ENCODE results near the gene HSD17B3. TPM values are rescaled to one million over a fixed set of nuclear protein-coding genes. Genes with fewer than 3 reads are reported as not detected.

Gene HSD17B3
- 1 to 10 TPM in 1 of 4 donors, not detected in 3; 3.2 TPM for total RNA-seq

GRCh38 chr9:96302021-96302420, at the start of gene HSD17B3:
HSD17B3 (minus strand) TSS chr9:96302176; CDS start chr9:96302104, 72 bp downstream.
- DNase-seq, result no peak
- Histone ChIP-seq H3K27ac (no peak within 1 kb of the TSS), H3K27me3 (no peaks in the 10 kb centered on the region), H3K9me3 (no peaks in the 10 kb centered on the region), H3K4me3 (no peak within 1 kb of the TSS), H3K4me1 (no peaks in the 10 kb centered on the region), H3K36me3 (no peaks in the 10 kb centered on the region)
- TF ChIP-seq POLR2A (IDR thresholded peaks at IDR 0.05), result no peak
- no peak for TF ChIP-seq CTCF (IDR thresholded peaks at IDR 0.05)
- intact Hi-C loops (cut with DNase I; ENCODE audit: low total_unique reads), result no loop called here

- TF ChIP-seq POLR2A (IDR thresholded peaks at IDR 0.05) (no peak), CTCF (IDR thresholded peaks at IDR 0.05) (no peak)
- no peaks in the 10 kb centered on the region for H3K36me3 ChIP-seq
- intact Hi-C loops (cut with DNase I; ENCODE audit: low total_unique reads), result no loop called here
- no peak overlapping the region for H3K27ac ChIP-seq
- no peaks in the 10 kb centered on the region for H3K9me3 ChIP-seq
- no peaks in the 10 kb centered on the region for H3K4me1 ChIP-seq
- no peaks in the 10 kb centered on the region for H3K27me3 ChIP-seq
- DNase-seq, result no peak
- no peak overlapping the region for H3K4me3 ChIP-seq
Observed at GRCh38 chr9:96350866-96351265, 48.9 kb upstream of the HSD17B3 start.

GRCh38 chr9:96348261-96348660, 46.3 kb upstream of the HSD17B3 start:
- Histone ChIP-seq H3K36me3 (no peaks in the 10 kb centered on the region), H3K27ac (no peak overlapping the region), H3K9me3 (no peaks in the 10 kb centered on the region), H3K4me3 (no peak overlapping the region), H3K27me3 (no peaks in the 10 kb centered on the region), H3K4me1 (peaks cover 0 to 7% of the 10 kb centered on the region in 2 donors)
- intact Hi-C loops (cut with DNase I; ENCODE audit: low total_unique reads), result no loop called here
- no peak for DNase-seq
- TF ChIP-seq POLR2A (IDR thresholded peaks at IDR 0.05), result no peak
- no peak for TF ChIP-seq CTCF (IDR thresholded peaks at IDR 0.05)

GRCh38 chr9:96345551-96345950, 43.6 kb upstream of the HSD17B3 start:
- peaks cover 0 to 7% of the 10 kb centered on the region in 2 donors for H3K4me1 ChIP-seq
- H3K27ac ChIP-seq, result peak overlapping the region; percentile 57 to 65
- TF ChIP-seq POLR2A (IDR thresholded peaks at IDR 0.05) (no peak), CTCF (IDR thresholded peaks at IDR 0.05) (no peak)
- H3K27me3 ChIP-seq, result no peaks in the 10 kb centered on the region
- H3K4me3 ChIP-seq, result no peak overlapping the region
- H3K9me3 ChIP-seq, result no peaks in the 10 kb centered on the region
- H3K36me3 ChIP-seq, result no peaks in the 10 kb centered on the region
- intact Hi-C loops (cut with DNase I; ENCODE audit: low total_unique reads), result no loop called here
- DNase-seq, result no peak

- peak; percentile 72 to 87 for DNase-seq
- Histone ChIP-seq H3K36me3 (no peaks in the 10 kb centered on the region), H3K27ac (peak overlapping the region; percentile 57 to 65), H3K9me3 (no peaks in the 10 kb centered on the region), H3K4me3 (no peak overlapping the region), H3K27me3 (no peaks in the 10 kb centered on the region), H3K4me1 (peaks cover 0 to 7% of the 10 kb centered on the region in 2 donors)
- intact Hi-C loops (cut with DNase I; ENCODE audit: low total_unique reads), result no loop called here
- TF ChIP-seq POLR2A (IDR thresholded peaks at IDR 0.05), result no peak
- TF ChIP-seq CTCF (IDR thresholded peaks at IDR 0.05), result no peak
Observed at GRCh38 chr9:96344458-96345180, 42.6 kb upstream of the HSD17B3 start.

Data from uterus (tissue), 4 donors.